GM18498 (cell line): ENCODE measurements around the gene TXNDC15.

Source experiments
- ATAC-seq: cut with Tn5 transposase; IDR thresholded peaks from one replicate; pipeline ENCODE4 v1.9.1; 2021; ENCODE audit warnings: mild to moderate bottlenecking, moderate library complexity; ENCODE audit not compliant: unreplicated experiment

The TXNDC15 gene

GRCh38 chr5:134917070-134917815 lies 43.1 kb downstream of the TXNDC15 start:
- no peak for ATAC-seq

- ATAC-seq, result no peak
These were observed 44.7 kb downstream of the TXNDC15 start for GRCh38 chr5:134918861-134919260.

GRCh38 chr5:134920848-134921575 lies 46.8 kb downstream of the TXNDC15 start:
- no peak for ATAC-seq

GRCh38 chr5:134932508-134932907 lies 58.3 kb downstream of the TXNDC15 start:
- no peak for ATAC-seq

GRCh38 chr5:134934202-134934601 lies 60.0 kb downstream of the TXNDC15 start:
- no peak for ATAC-seq

- no peak for ATAC-seq
These were observed 61.8 kb downstream of the TXNDC15 start for GRCh38 chr5:134935711-134936602.

GRCh38 chr5:134937526-134937925 lies 63.4 kb downstream of the TXNDC15 start:
- no peak for ATAC-seq

- no peak for ATAC-seq
These were observed 63.9 kb downstream of the TXNDC15 start for GRCh38 chr5:134938030-134938429.

GRCh38 chr5:134939500-134939899 lies 65.3 kb downstream of the TXNDC15 start:
- ATAC-seq, result no peak

- no peak for ATAC-seq
These were observed 69.4 kb downstream of the TXNDC15 start for GRCh38 chr5:134943547-134943946.

GRCh38 chr5:134944630-134945029 lies 70.5 kb downstream of the TXNDC15 start:
- ATAC-seq, result no peak

- ATAC-seq, result no peak
These were observed 70.9 kb downstream of the TXNDC15 start for GRCh38 chr5:134945041-134945440.

- no peak for ATAC-seq
These were observed 74.7 kb downstream of the TXNDC15 start for GRCh38 chr5:134948911-134949310.

GRCh38 chr5:134949316-134949715 lies 75.1 kb downstream of the TXNDC15 start:
- no peak for ATAC-seq
